GM20431 (cell line): ENCODE data around the gene SH3BP5L.
"Not testable (repeated sequence)": the region's sequence is repeated elsewhere in the genome, so short reads cannot be mapped to it uniquely, and the experiment has no call there.

Experiments
- in situ Hi-C: fragments of 300-500 bp; cut with MseI, MboI; formaldehyde crosslinking; loops from one replicate; pipeline ENCODE4 v1.15.0; 2020; ENCODE audit warnings: low sequenced_read_pairs; ENCODE audit not compliant: unreplicated experiment

SH3BP5L gene

DNA sequence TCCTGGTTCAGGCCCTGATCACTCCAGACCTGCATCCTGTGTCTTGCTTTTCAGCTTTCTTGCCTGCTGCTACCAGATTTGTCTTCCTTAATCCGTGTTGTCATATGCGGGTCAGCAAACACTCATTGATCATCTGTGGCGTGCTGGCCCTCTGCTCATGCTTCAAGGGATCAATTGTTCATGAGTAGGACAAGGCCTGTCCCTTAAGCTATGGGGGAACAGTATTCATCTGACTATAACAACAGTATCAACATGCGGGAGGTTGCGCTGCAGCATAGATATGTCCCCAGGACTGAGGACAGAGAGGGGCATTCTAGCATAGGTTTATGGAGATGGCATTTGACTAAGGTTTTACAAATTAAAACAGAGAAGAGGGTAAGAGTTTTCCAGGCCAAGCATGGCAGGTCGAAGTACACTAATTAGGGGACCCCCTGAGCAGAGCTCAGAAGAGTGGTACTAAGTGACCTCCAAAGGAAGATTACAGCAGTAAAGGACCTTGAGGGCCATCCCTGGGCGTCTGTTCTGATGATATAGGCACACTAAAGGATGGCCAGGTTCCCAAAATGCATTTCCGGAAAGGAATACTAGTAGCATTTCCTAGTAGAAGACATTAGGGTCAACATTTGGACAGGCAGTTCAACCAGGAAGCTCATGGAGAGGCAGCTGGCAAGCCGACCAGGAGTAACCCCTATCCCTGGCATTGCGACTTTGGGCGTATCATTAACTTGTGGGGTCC is 11.5 kb upstream of the SH3BP5L start:
- in situ Hi-C loops, result no loop called here

- in situ Hi-C loops, result no loop called here
Observed at GRCh38 chr1:248834343-248834940, 8.7 kb upstream of the SH3BP5L start.

DNA sequence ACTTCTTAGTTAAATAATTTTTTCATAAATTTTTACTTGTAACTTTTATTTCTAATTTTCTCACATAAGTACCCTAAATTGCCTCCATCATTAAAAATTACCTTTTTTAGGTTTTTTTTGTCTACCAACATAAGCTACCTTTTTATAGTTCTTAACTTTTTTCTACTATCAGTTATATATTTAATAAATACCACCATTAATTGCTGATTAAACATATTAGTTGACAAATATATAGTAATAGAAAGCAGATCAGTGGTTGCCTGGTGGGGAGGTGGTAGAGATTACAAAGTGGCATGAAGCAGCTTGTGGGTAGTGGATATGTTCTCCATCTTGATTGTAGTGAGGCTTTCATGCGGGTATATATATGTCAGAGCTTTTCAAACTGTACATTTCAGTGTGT is 6.1 kb upstream of the SH3BP5L start:
- in situ Hi-C loops, result no loop called here

GRCh38 chr1:248830718-248831017 is 5.0 kb upstream of the SH3BP5L start:
- in situ Hi-C loops, result not testable (repeated sequence)

- in situ Hi-C loops, result no loop called here
Observed at GRCh38 chr1:248828845-248829244, 3.1 kb upstream of the SH3BP5L start.

GRCh38 chr1:248825573-248825908 is 174 bp downstream of the SH3BP5L start:
- in situ Hi-C loops, result no loop called here

GRCh38 chr1:248825136-248825535 is 579 bp downstream of the SH3BP5L start:
- in situ Hi-C loops, result no loop called here

- in situ Hi-C loops, result no loop called here
Observed at GRCh38 chr1:248824701-248825100, 1.0 kb downstream of the SH3BP5L start.

GRCh38 chr1:248824301-248824700 is 1.4 kb downstream of the SH3BP5L start:
- in situ Hi-C loops, result no loop called here

DNA sequence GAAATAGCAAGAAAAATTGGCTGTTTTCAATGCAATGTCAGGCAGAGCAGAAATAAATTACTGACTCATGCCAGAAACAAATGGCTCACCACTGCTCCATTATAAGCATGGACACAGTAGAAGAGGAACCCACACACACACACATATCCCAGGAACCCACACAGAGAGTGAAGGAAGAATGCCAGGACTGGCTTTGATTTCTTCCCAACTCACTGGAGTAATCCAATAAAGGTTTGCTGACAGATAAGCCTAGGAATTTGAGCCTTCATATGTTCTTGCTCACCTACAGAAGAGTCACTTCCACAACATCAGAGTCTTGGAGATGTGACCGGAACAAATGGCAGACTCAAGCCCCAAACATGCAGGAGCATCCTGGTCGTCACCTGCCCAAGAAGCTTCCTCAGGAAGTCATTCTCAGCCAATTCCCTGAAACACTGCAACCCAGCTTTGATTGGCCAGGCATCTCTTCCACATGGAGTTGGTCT is 2.2 kb downstream of the SH3BP5L start:
- in situ Hi-C loops, result no loop called here

DNA sequence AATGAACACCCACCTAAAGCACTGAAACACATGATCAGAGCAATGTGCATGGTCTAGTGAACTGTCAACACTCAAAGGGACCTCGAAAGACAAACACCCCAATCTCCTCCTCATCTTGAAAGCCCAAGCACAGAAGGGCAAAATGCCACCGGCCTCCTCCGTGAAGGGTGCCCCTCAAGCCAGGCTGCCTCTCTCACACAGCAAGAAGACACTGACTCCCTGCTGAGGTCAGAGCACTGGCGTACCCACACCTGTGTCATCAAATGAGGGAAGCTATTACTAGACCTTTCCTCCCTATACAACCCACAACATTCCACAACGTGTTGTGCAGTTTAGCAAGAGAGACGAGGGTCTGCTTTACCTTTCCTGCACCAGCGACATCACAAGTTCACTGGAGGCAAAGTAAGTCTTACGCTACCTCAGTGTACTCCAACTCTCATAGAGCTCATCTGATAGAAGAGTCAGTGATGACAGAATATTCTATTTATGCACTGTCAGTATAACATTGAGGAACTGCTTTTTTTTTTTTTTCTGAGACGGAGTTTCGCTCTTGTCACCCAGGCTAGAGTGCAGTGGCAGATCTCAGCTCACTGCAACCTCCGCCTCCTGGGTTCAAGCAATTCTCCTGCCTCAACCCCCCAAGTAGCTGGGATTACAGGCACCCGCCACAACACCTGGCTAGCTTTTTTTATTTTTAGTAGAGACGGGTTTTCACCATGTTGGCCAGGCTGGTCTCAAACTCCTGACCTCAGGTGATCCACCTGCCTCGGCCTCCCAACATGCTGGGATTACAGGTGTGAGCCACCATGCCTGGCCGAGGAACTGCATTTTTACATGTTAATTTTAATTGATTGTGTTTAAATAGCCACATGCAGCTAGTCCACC is 3.3 kb downstream of the SH3BP5L start:
- in situ Hi-C loops, result no loop called here

GRCh38 chr1:248821641-248822040 is 4.1 kb downstream of the SH3BP5L start:
- in situ Hi-C loops, result no loop called here

GRCh38 chr1:248821101-248821500 is 4.6 kb downstream of the SH3BP5L start:
- in situ Hi-C loops, result no loop called here

- in situ Hi-C loops, result no loop called here
Observed at GRCh38 chr1:248820041-248820585, 5.6 kb downstream of the SH3BP5L start.

DNA sequence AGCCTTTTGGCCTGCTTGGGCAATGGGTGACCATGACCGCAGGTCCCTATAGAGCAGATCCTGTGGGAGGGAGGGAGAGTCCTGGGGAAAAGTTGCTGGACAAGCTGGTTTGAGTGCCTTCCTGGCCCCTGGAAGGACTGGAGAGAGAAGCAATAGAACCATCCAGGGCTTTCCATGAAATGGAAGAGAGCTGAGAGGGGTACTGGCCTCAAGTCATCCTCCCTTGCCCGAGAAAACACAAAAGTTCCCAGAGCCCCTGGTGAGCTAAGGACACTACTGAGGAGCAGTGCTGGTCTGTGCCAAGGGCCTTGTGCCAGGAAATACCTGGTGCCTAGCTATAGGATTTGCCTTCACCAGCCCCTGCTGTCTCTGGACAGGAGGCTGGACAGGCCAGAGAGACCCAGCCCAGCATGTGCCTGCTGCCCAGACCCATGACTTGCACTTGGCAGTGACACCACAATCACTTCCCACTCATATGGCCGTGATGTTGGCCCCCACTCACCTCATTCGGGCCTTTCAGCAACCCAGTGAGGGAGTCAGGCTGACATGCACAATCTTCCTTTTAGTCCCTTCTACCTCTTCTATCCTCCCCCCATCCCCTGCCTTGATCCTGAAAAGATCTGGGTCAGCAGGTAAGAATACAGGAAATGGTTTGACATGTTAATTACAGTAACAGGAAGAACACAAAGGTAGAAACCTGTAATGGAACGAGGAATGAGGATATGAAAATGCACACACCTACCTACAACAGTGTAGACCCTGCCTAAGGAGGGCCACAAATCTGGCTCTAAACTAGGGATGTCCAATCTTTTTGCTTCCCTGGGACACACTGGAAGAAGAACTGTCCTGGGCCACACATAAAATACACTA is 7.0 kb downstream of the SH3BP5L start:
- in situ Hi-C loops, result no loop called here

GRCh38 chr1:248817065-248817464 is 8.7 kb downstream of the SH3BP5L start:
- in situ Hi-C loops, result no loop called here

DNA sequence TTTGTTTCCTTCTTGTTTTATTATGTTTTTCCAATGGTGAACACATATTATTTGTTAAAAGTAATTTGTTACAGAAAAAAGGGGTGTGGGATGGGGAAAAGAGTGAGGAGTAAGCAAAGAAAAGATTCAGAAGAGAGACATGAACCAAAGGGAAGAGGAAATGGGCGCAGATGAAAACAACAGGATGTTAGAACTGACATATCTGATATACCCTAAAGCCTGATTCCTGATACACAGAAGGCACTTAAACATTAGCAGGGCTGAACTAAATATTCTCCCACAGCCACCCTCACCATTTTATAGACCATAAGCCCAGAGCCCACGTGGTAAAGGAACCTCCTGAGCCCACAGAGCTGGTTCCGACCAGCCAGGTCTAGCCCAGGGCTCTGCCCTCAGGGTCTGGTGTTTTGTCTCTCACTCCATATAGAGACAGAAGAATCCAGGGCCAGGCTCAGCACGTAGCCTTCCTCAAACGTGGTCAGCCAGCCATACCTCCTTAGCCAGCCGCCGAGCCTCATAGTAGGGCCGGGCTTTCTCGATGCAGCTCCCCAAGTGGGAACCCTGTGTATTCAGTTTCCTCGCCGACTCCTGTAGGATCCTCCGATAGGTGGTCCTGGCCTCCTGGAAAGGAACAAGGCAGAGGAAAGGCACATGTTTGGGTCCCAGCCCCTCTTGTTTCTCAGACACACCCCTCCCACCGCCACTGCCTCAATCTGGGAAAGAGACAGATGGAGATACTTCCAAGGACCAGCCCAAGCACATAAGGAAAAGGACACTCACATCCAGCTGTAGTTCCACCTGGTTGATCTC is 9.5 kb downstream of the SH3BP5L start:
- in situ Hi-C loops, result no loop called here

GRCh38 chr1:248815407-248816034 is 10.2 kb downstream of the SH3BP5L start:
- in situ Hi-C loops, result no loop called here

GRCh38 chr1:248814351-248814750 is 11.4 kb downstream of the SH3BP5L start:
- in situ Hi-C loops, result no loop called here
